T-helper 2 cell treated with Interferon-gamma antibody and Interleukin-4, amounts not matched to agents 100 ng/mL and 5 ng/mL, for 36 hours (primary cell): ENCODE data around the gene MCM10. TPM values are rescaled to one million over a fixed set of nuclear protein-coding genes. Genes with fewer than 3 reads are reported as not detected.

Source experiments
- intact Hi-C: fragments of 100-400 bp; cut with micrococcal nuclease; formaldehyde crosslinking; loops from one replicate; pipeline ENCODE4 v1.15.1; 2023
- total RNA-seq: library from RNA; stranded (reverse); gene quantifications from 2 replicates; pipeline ENCODE4 v1.2.3, GENCODE V29; 2022

MCM10 gene
- total RNA-seq, 1 donor from 2014 or later: 61.7 TPM

DNA sequence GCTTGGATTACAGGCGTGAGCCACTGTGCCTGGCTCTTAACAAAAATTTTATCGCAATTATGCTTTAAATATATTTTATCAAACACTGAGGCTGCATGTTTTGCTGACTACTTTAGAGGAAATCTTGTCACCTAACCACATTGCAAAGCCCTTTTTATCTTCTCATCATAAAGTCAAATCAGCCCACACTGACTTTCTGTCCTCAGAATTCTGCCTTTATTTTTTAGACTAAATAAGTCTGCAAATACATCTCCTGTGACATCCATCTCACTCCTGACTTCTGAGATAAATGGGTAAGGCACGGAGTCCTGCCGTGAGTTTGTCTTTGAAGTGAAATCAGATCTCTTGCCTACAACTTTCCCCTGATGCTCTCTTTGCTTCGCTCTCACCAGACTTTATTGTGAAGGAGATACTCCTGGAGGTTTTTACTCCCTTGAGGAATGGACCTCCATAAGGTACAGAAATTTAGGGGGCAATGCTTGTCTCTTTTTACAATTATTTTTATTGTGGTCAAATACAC lies 96.3 kb downstream of the MCM10 start:
- intact Hi-C loops: no loop called here

Other genes with a start within 250 kb of the MCM10 start
- 0.07 and 0.09 TPM in 2 replicates for gene CCDC3, start 159.8 kb upstream of the MCM10 start, total RNA-seq
- 96.1 and 98.2 TPM in 2 replicates for gene OPTN, start 61.4 kb upstream of the MCM10 start, total RNA-seq
- gene UCMA, start 72.8 kb downstream of the MCM10 start, total RNA-seq: not detected in 2 replicates
- gene PHYH, start 138.5 kb downstream of the MCM10 start, total RNA-seq: 11.6 and 14.4 TPM in 2 replicates
- gene SEPHS1, start 186.7 kb downstream of the MCM10 start, total RNA-seq: 54.2 and 61.7 TPM in 2 replicates